Measurements from ENCODE around the gene AKR7A3. TPM values are rescaled to one million over a fixed set of nuclear protein-coding genes. Genes with fewer than 3 reads are reported as not detected.
A peak's percentile ranks its signal among the peaks of the same experiment; 100 is the strongest.

AKR7A3 gene
- total and polyA plus RNA-seq, 12 donors = 0.13 to 0.66 (median 0.25) TPM; not detected in 2

GRCh38 chr1:19319196-19319595 is 30.6 kb upstream of the AKR7A3 start:
- intact Hi-C loops (cut with DNase I) = no loop called here
- 90 to 93% methylated on average over 3 of the region's 3 CpGs for WGBS, 2 donors
- H3K27me3 ChIP-seq = no peaks in the 10 kb centered on the region
- no peak overlapping the region for H3K4me3 ChIP-seq
- no peak overlapping the region for H3K27ac ChIP-seq
- DNase-seq (no peak), ATAC-seq (no peak)
- H3K36me3 ChIP-seq = peaks cover 0 to 64% (median 5%) of the 10 kb centered on the region in 9 donors
- H3K9me3 ChIP-seq = no peaks in the 10 kb centered on the region
- no peak for TF ChIP-seq CTCF (IDR thresholded peaks at IDR 0.05)
- peaks cover 0 to 32% (median 6%) of the 10 kb centered on the region in 9 donors for H3K4me1 ChIP-seq

GRCh38 chr1:19317126-19317910 is 28.7 kb upstream of the AKR7A3 start:
- H3K27me3 ChIP-seq = no peaks in the 10 kb centered on the region
- WGBS, 2 donors = 81 to 83% methylated on average over 13 of the region's 13 CpGs
- H3K36me3 ChIP-seq = peaks cover 0 to 48% (median 0%) of the 10 kb centered on the region in 9 donors
- DNase-seq (no peak), ATAC-seq (no peak)
- no peak for TF ChIP-seq CTCF (IDR thresholded peaks at IDR 0.05)
- no peaks in the 10 kb centered on the region for H3K9me3 ChIP-seq
- intact Hi-C loops (cut with DNase I) = no loop called here
- H3K4me1 ChIP-seq = peaks cover 3 to 50% (median 21%) of the 10 kb centered on the region in 9 donors
- H3K27ac ChIP-seq = no peak overlapping the region
- H3K4me3 ChIP-seq = no peak overlapping the region

- Histone ChIP-seq H3K9me3 (no peaks in the 10 kb centered on the region), H3K27me3 (no peaks in the 10 kb centered on the region), H3K27ac (peak overlapping the region in 1 of 10 donors; percentile 29), H3K4me3 (no peak overlapping the region), H3K4me1 (peaks cover 9 to 58% (median 27%) of the 10 kb centered on the region in 9 donors), H3K36me3 (peaks cover 0 to 36% (median 0%) of the 10 kb centered on the region in 9 donors)
- intact Hi-C loops (cut with DNase I) = no loop called here
- WGBS, 2 donors = 69 to 77% methylated on average over 17 of the region's 17 CpGs
- DNase-seq (no peak), ATAC-seq (no peak)
- TF ChIP-seq CTCF (IDR thresholded peaks at IDR 0.05) = no peak
These were observed 27.0 kb upstream of the AKR7A3 start for GRCh38 chr1:19315378-19316198.
